A673 (cell line): ENCODE data around the gene LRCH1. TPM values are rescaled to one million over a fixed set of nuclear protein-coding genes. Genes with fewer than 3 reads are reported as not detected.

Source experiments
- BruUV-seq: library from RNA; stranded (reverse); fragments of 400-500 nt; replicated peaks from 2 replicates; lab custom pipeline; 2021; lab: Mats Ljungman, UMichigan
- CTCF ChIA-PET: fragments of 300-600 bp; sonication (Branson Sonifier 250); formaldehyde crosslinking; loops from one replicate; lab custom pipeline; 2022; ENCODE audit warnings: antibody characterized with exemption; lab: Charles Lee
- POLR2A ChIA-PET: fragments of 300-600 bp; sonication (Branson Sonifier 250); formaldehyde crosslinking; loops from one replicate; lab custom pipeline; 2022; ENCODE audit warnings: antibody characterized with exemption; ENCODE audit not compliant: low non-redundant PET; lab: Charles Lee
- DNase-seq: peaks from one replicate; pipeline ENCODE4 v3.0.0-alpha.2; 2015; ENCODE audit warnings: low spot score
- H3K27ac ChIP-seq: fragments of 200-600 bp; sonication (generic); 2 replicates; pipeline ENCODE4 v1.5.1; 2016; ENCODE audit warnings: mixed run types, low read depth, mild to moderate bottlenecking, mixed read lengths, antibody characterized with exemption, low read length; ENCODE audit not compliant: poor library complexity, severe bottlenecking
- H3K27me3 ChIP-seq: fragments of 200-600 bp; sonication (generic); replicated peaks from 2 replicates; pipeline ENCODE4 v1.6.1; 2017; ENCODE audit warnings: mixed run types, low read depth, mild to moderate bottlenecking, mixed read lengths, antibody characterized with exemption, low read length; ENCODE audit not compliant: insufficient read depth, poor library complexity
- H3K36me3 ChIP-seq: fragments of 200-600 bp; sonication (generic); 2 replicates; pipeline ENCODE4 v1.6.1; 2016; ENCODE audit warnings: mixed run types, mild to moderate bottlenecking, mixed read lengths, antibody characterized with exemption, low read length; ENCODE audit not compliant: insufficient read depth, poor library complexity, severe bottlenecking
- H3K4me1 ChIP-seq: fragments of 200-600 bp; sonication (generic); 2 replicates; pipeline ENCODE4 v1.6.1; 2017; ENCODE audit warnings: mixed run types, mild to moderate bottlenecking, mixed read lengths, antibody characterized with exemption, low read length; ENCODE audit not compliant: insufficient read depth, poor library complexity, severe bottlenecking
- H3K4me3 ChIP-seq: fragments of 200-600 bp; sonication (generic); 2 replicates; pipeline ENCODE4 v1.5.1; 2016; ENCODE audit warnings: low read depth, mixed run types, mild to moderate bottlenecking, mixed read lengths, low read length; ENCODE audit not compliant: poor library complexity, severe bottlenecking
- H3K9me3 ChIP-seq: fragments of 200-600 bp; sonication (generic); 2 replicates; pipeline ENCODE4 v1.6.1; 2016; ENCODE audit warnings: mixed run types, low read depth, mild to moderate bottlenecking, mixed read lengths, antibody characterized with exemption, low read length; ENCODE audit not compliant: poor library complexity, severe bottlenecking
- CTCF ChIP-seq: fragments of 300-800, 200-600 bp; sonication (generic); conservative IDR thresholded peaks from 2 replicates; pipeline ENCODE4 v1.5.1; 2017; ENCODE audit warnings: low read depth, mild to moderate bottlenecking, antibody characterized with exemption, low read length, moderate library complexity, mixed read lengths
- EZH2 ChIP-seq: fragments of 200-600 bp; sonication (generic); IDR thresholded peaks from 2 replicates; pipeline ENCODE4 v1.6.1; 2017; ENCODE audit warnings: borderline replicate concordance, low read depth, mild to moderate bottlenecking, mixed read lengths, antibody characterized with exemption, low read length; ENCODE audit not compliant: poor library complexity, severe bottlenecking
- intact Hi-C: fragments of 100-400 bp; cut with micrococcal nuclease; formaldehyde crosslinking; loops from one replicate; pipeline ENCODE4 v1.10.0; 2022; ENCODE audit not compliant: unreplicated experiment
- total RNA-seq: library from RNA; stranded (reverse); gene quantifications from 2 replicates; pipeline ENCODE4 v1.2.3, GENCODE V29; 2021

The LRCH1 gene
- total RNA-seq, 1 experiment from 2014 or later: 25.3 TPM

- Histone ChIP-seq H3K4me3 (no peak overlapping the region), H3K9me3 (no peaks in the 10 kb centered on the region), H3K27ac (no peak overlapping the region), H3K36me3 (no peaks in the 10 kb centered on the region), H3K4me1 (peaks cover 45% of the 10 kb centered on the region), H3K27me3 (no peaks in the 10 kb centered on the region)
- TF ChIP-seq EZH2 (no peak), CTCF (no peak)
- intact Hi-C loops: no loop called here
- no peak for DNase-seq
- POLR2A ChIA-PET: no interaction called here
- BruUV-seq: no TSS peak
- CTCF ChIA-PET: no interaction called here
These were observed 91.8 kb downstream of the LRCH1 start for GRCh38 chr13:46644816-46645215.

- no peak overlapping the region for H3K4me3 ChIP-seq
- CTCF ChIA-PET: no interaction called here
- DNase-seq: no peak
- peaks cover 42% of the 10 kb centered on the region for H3K4me1 ChIP-seq
- no peaks in the 10 kb centered on the region for H3K27me3 ChIP-seq
- H3K27ac ChIP-seq: no peak overlapping the region
- no peaks in the 10 kb centered on the region for H3K9me3 ChIP-seq
- intact Hi-C loops: no loop called here
- TF ChIP-seq EZH2 (no peak), CTCF (no peak)
- H3K36me3 ChIP-seq: no peaks in the 10 kb centered on the region
- POLR2A ChIA-PET: no interaction called here
- BruUV-seq: no TSS peak
These were observed 94.6 kb downstream of the LRCH1 start for GRCh38 chr13:46647512-46648065.

- TF ChIP-seq CTCF (no peak), EZH2 (no peak)
- no peaks in the 10 kb centered on the region for H3K9me3 ChIP-seq
- H3K4me1 ChIP-seq: peaks cover 36% of the 10 kb centered on the region
- no peak overlapping the region for H3K27ac ChIP-seq
- BruUV-seq: no TSS peak
- no peaks in the 10 kb centered on the region for H3K36me3 ChIP-seq
- no peak overlapping the region for H3K4me3 ChIP-seq
- peak; percentile 74 for DNase-seq
- H3K27me3 ChIP-seq: no peaks in the 10 kb centered on the region
- POLR2A ChIA-PET: no interaction called here
- CTCF ChIA-PET: no interaction called here
- intact Hi-C loops: no loop called here
These were observed 95.2 kb downstream of the LRCH1 start for GRCh38 chr13:46648166-46648607.
